Urinary bladder (tissue), 4 donors: ENCODE measurements around the gene ACTN1. TPM values are rescaled to one million over a fixed set of nuclear protein-coding genes. Genes with fewer than 3 reads are reported as not detected.
"Not testable (repeated sequence)": the region's sequence is repeated elsewhere in the genome, so short reads cannot be mapped to it uniquely, and the experiment has no call there.

Source experiments
- DNase-seq: peaks from one replicate; pipeline ENCODE4 v3.0.0-alpha.2; 2015; ENCODE audit errors: extremely low spot score
- H3K27ac ChIP-seq: one replicate; pipeline ENCODE4 v1.5.1; 2013; ENCODE audit warnings: low read depth, mild to moderate bottlenecking, moderate library complexity
- H3K36me3 ChIP-seq: one replicate; pipeline ENCODE4 v1.6.1; 2013; ENCODE audit warnings: mild to moderate bottlenecking, moderate library complexity; ENCODE audit not compliant: insufficient read depth
- H3K4me1 ChIP-seq: one replicate; pipeline ENCODE4 v1.6.1; 2013; ENCODE audit warnings: mild to moderate bottlenecking, moderate library complexity; ENCODE audit not compliant: insufficient read depth
- H3K4me3 ChIP-seq: one replicate; pipeline ENCODE4 v1.5.1; 2013; ENCODE audit warnings: low read depth, low read length
- WGBS: extraction: QIAGEN DNeasy Blood & Tissue Kit; methylation state at CpG from one replicate; pipeline ENCODE4 v1.1.7; 2013; 5-methylcytosine and 5-hydroxymethylcytosine counted together
- polyA plus RNA-seq: library from polyadenylated mRNA; stranded (reverse); fragments of 200-250 nt; gene quantifications from one replicate; pipeline ENCODE4 v1.2.3, GENCODE V29; 2013
- total RNA-seq: library from RNA; depleted of rRNA; stranded (reverse); fragments of >200 nt; gene quantifications from one replicate; pipeline ENCODE4 v1.2.3, GENCODE V29; 2014
- donor health status: healthy with polysubstance abuse.
- donor health status: healthy.

The ACTN1 gene
- total and polyA plus RNA-seq, 2 donors, result 150 to 723 TPM

DNA sequence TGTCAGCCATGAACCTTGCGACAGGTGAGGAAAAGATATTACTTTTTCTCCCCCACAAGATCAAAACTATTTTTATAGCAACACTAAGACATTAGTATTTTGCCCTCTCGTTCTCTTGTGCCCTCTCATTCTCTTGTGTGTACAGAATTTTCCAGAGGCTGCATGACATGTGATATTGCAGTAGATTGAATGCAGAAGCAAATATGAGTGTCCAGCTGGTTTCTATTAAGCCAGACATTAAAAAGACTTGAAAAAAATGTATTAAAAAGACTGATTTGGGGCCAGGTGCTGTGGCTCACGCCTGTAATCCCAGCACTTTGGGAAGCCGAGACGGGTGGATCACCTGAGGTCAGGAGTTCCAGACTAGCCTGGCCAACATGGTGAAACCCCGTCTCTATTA lies 122.5 kb downstream of the ACTN1 start:
- DNase-seq, result peak; percentile 21
- Histone ChIP-seq H3K36me3 (no peaks in the 10 kb centered on the region), H3K4me1 (no peaks in the 10 kb centered on the region), H3K4me3 (no peak overlapping the region), H3K27ac (no peak overlapping the region)
- WGBS, result 68% methylated on average over 6 of the region's 6 CpGs

DNA sequence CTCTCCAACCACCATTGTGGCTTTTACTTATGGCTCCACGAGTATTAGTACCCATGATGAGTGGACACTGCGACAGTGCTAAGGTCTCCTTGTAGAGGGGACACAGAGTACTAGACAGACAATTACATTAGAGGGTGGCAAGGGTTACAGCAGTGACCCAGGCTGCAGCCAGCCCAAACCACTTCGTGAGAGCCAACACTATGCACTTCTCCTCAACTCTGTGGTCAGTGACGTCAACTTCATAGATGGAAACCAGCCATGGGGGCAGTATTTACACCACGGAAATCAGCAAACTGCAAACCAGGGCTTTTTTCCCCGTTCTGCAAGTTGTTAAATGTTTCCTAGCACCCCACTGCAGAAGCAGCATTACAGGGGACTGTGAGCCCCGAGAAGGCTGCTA lies 124.7 kb downstream of the ACTN1 start:
- no peak for DNase-seq
- Histone ChIP-seq H3K4me1 (no peaks in the 10 kb centered on the region), H3K4me3 (no peak overlapping the region), H3K27ac (no peak overlapping the region), H3K36me3 (no peaks in the 10 kb centered on the region)
- 82% methylated on average over 7 of the region's 7 CpGs for WGBS

DNA sequence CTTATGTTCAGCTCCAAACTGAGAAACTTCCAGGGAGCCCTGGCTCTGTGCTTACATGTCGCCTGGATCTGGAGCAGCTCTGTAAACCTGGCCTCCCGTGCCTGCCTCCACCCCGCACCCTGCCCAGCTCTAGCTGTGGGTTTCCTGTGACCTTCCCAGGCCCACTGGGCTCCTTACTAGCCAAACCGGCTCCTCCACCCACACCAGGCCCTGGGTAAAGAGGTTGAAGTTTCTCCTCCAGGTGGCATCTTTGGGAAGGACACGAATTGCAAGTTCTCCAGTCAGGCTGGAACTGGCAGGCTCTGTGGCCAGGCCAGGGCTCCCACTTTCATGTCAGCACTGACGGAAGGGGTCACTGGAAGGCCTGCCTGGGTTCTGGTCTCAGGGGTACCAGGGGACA lies 125.4 kb downstream of the ACTN1 start:
- 88% methylated on average over 6 of the region's 6 CpGs for WGBS
- H3K4me1 ChIP-seq, result no peaks in the 10 kb centered on the region
- no peak for DNase-seq
- no peaks in the 10 kb centered on the region for H3K36me3 ChIP-seq
- H3K4me3 ChIP-seq, result no peak overlapping the region
- H3K27ac ChIP-seq, result no peak overlapping the region

DNA sequence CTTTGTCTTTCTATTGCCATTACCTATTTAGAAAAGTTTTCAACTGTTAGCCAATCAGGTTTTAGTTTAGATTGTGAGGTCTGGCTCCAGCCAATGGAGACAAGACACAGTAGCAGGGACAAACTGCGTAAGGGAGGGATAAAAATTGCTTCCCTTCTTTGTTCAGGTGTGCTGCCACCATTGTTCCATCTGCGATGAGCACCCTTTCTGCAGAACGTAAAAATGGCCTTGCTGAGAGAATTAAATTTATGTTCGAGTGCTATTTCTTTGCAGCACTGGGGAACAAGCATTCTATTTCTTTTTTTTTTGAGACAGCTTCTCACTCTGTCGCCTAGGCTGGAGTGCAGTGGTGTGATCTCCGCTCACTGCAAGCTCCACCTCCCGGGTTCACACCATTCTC lies 126.6 kb downstream of the ACTN1 start:
- H3K27ac ChIP-seq, H3K36me3 ChIP-seq, H3K4me1 ChIP-seq, H3K4me3 ChIP-seq, DNase-seq: not testable (repeated sequence)
- 96% methylated on average over 7 of the region's 7 CpGs for WGBS

DNA sequence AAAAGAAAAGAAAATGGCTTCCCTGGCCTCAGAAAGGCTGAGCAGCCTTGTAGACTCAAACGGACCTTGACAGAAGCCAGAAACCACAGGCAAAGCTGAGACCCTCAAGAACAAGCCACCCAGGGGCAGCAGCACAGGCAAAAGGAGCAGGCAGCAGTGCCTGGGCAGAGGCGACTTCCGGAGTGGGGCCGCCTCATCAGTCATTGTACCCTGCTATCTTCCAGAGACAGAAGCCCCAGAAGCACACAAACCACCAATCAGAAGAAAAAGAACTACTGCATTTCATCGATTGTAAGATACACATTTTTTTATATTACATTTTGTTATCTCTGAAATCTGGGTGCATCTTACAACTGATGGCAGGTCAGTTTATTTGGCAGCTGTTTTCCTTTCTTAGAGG lies 128.0 kb downstream of the ACTN1 start:
- DNase-seq, result no peak
- no peaks in the 10 kb centered on the region for H3K36me3 ChIP-seq
- H3K27ac ChIP-seq, result no peak overlapping the region
- H3K4me1 ChIP-seq, result no peaks in the 10 kb centered on the region
- 88% methylated on average over 5 of the region's 5 CpGs for WGBS
- no peak overlapping the region for H3K4me3 ChIP-seq

DNA sequence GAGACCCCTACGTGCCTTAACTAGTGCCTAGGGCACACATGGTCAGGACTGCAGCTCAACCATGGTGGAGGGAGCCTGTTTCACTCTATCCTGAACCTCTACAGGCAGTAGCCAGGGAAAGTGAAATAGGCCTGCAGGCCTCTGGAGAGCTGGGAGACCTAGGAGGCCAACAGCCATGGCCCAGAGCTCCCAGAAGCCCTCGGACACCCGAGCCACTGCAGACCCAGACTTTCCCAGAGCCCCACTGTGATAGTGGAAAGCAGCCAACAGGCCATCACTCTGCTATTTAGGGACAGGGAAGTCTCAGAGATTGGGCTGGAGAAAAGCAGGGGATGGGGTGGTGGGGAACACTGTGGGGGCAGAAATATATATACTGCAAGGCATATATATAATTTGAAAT lies 129.7 kb downstream of the ACTN1 start:
- Histone ChIP-seq H3K4me3 (no peak overlapping the region), H3K36me3 (no peaks in the 10 kb centered on the region), H3K27ac (no peak overlapping the region), H3K4me1 (no peaks in the 10 kb centered on the region)
- WGBS, result 91% methylated on average over 3 of the region's 3 CpGs
- DNase-seq, result no peak

DNA sequence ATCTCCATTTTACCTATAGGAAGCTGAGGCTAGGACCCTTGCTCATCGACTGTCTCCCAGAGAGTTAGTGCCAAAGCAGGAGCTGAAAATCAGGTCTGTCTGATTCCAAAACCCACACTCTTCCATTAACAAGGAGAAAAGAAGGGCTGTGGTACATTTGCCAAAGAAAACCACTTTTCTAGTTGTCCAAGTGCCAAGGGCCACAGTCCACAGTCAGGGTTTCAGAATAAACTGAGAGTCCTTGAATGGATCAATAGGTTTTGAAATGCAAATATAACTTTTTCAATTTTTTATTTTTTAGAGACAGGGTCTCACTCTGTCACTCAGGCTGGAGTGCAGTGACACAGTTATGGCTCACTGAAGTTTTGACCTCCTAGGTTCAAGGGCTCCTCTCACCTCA lies 130.8 kb downstream of the ACTN1 start:
- no peak for DNase-seq
- Histone ChIP-seq H3K36me3 (no peaks in the 10 kb centered on the region), H3K4me3 (no peak overlapping the region), H3K27ac (no peak overlapping the region), H3K4me1 (no peaks in the 10 kb centered on the region)
- 88% methylated on average over 1 of the region's 1 CpG for WGBS

DNA sequence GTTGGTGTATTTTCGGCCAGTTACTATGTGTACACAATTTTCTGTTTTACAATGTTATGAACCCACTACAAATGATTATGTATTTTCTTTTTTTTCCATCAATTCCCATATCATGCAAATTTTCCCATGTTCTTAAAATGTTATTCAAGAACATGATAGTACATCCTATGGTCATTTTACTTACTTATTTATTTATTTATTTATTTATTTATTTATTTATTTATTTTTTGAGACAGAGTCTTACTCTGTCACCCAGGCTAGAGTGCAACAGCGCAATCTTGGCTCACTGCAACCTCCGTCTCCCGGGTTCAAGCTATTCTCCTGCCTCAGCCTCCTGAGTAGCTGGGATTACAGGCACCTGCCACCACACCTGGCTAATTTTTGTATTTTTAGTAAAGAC lies 131.5 kb downstream of the ACTN1 start:
- H3K4me3 ChIP-seq, H3K36me3 ChIP-seq, H3K27ac ChIP-seq, DNase-seq, H3K4me1 ChIP-seq: not testable (repeated sequence)
- 96% methylated on average over 4 of the region's 4 CpGs for WGBS

DNA sequence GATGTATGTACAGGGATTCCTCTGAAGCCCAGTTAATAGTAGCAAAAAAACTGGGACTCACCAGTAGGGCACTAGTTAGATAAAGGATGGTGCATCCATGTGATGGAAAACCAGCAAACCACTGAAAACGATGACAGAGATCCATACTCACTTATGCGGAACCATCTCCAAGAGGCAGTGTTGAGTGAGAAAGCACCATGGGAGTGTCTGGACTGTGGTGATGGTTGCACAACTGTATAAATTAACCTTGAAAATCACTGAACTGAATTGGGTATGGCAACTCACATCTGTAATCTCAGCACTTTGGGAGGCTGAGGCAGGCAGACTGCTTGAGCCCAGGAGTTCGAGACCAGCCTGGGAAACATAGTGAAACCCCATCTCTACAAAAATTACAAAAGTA lies 132.6 kb downstream of the ACTN1 start:
- WGBS, result 91% methylated on average over 3 of the region's 3 CpGs
- no peaks in the 10 kb centered on the region for H3K4me1 ChIP-seq
- no peak for DNase-seq
- H3K4me3 ChIP-seq, result no peak overlapping the region
- no peak overlapping the region for H3K27ac ChIP-seq
- H3K36me3 ChIP-seq, result no peaks in the 10 kb centered on the region

DNA sequence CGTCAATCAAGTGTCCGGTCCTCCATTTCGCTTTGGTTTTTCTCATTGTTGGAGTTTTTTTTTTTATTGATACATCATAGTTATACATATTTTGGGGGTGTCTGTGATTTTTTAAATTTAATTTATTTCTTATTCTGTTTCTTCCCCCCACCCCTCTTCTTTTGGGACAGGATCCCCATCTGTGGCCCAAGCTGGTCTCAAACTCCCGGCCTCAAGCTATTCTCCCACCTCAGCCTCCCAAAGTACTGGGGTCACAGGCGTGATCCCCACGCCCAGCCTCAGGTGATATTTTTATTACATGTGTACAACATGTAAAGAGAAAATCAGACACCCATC lies 134.9 kb downstream of the ACTN1 start:
- Histone ChIP-seq H3K27ac (no peak overlapping the region), H3K4me3 (no peak overlapping the region)
- 32% methylated on average over 6 of the region's 6 CpGs for WGBS

DNA sequence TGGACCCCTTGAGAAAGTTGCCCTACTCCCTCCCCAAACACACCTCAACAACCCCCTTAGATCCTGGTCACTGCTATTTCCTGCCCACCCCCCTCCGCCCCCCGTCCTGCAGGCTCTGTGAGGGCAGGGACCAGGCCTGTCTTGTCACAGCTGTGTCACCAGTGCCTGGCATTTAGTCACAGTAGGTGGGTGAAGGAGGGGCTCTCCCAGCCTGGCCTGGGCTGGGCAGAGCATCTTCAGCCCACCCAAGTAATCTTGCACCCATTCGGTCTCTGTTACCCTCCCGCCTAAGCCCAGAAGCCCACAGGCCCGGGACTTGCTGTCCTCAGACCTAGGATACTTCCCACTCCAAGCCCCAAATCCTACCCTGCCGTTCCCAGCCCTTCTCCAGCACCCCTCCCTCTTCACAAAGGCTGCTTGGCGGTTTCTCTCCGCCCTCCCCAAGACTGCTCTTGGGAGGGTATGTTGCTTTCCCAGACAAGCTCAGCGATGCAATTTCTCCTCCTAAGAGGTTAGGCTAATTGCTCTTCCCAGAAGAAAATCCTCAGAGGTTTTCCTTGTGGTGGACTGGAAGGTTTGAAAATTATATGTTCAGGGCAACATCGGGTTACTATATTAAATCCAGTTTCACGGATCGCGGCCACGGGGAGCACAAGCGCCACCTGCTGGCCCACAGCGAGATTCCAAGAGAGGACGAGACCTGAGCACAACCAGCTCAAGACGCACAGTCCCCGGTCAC lies 135.5 kb downstream of the ACTN1 start:
- WGBS, result 20% methylated on average over 19 of the region's 19 CpGs
- DNase-seq, result peak; percentile 58
- Histone ChIP-seq H3K4me3 (peak overlapping the region; percentile 28), H3K36me3 (no peaks in the 10 kb centered on the region), H3K4me1 (no peaks in the 10 kb centered on the region), H3K27ac (no peak overlapping the region)

More for the DNA sequence above, 134.9 kb downstream of the ACTN1 start:
- Histone ChIP-seq H3K36me3 (no peaks in the 10 kb centered on the region), H3K4me1 (no peaks in the 10 kb centered on the region)
- DNase-seq, result no peak

DNA sequence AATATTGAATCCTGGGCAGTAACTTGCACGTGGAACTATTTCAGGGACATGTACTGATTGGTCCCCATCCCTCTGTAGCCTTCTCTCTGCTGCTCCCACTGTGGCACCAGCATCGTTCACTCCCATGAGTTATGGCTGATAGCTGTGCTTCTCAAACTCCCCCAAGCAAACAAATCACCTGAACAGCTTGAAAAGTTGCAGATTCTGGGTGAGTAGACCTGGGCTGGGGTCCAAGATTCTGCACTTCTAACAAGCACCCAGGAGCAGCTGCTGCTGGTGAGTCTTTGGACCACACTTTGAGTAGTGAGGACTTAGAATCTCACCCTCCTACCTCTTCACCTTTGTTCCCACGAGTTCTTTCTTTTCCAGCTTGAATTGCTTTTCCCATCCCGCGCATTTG lies 136.8 kb downstream of the ACTN1 start:
- no peak overlapping the region for H3K27ac ChIP-seq
- H3K36me3 ChIP-seq, result no peaks in the 10 kb centered on the region
- no peaks in the 10 kb centered on the region for H3K4me1 ChIP-seq
- WGBS, result 80% methylated on average over 5 of the region's 5 CpGs
- no peak overlapping the region for H3K4me3 ChIP-seq
- DNase-seq, result no peak

DNA sequence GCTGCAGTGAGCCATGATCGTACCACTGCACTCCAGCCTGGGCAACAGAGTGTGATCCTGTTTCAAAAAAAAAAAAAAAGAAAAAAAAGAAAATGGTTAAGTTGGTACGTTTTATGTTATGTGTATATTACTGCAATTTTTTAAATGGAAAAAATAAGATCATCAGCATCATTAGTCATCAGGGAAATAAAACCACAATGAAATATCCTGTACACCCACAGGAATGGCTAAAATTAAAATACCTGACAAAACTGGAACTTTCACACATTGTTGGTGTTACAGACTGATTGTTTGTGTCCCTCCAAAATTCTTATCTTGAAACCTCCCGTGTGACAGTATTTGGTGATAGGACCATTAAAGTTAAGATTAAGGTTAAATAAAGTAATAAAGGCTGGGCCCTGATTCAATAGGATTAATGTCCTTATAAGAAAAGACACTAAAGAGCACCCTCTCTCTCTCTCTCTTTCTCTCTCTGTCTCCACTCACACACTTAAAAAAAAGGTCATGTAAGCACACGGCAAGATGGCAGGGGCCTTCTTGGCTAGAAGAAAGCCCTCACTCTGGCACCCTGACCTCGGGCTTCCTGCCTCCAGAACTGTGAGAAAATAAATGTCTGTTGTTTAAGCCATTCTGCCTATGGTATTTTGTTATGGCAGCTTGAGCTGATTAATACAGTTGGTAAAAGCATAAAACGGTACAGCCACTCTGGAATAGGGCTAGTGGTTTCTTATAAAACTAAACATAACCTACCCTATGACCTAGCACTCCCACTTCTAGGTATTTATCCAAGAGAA lies 137.9 kb downstream of the ACTN1 start:
- no peak for DNase-seq
- Histone ChIP-seq H3K36me3 (no peaks in the 10 kb centered on the region), H3K4me1 (no peaks in the 10 kb centered on the region), H3K4me3 (no peak overlapping the region), H3K27ac (no peak overlapping the region)
- WGBS, result 44% methylated on average over 6 of the region's 6 CpGs

DNA sequence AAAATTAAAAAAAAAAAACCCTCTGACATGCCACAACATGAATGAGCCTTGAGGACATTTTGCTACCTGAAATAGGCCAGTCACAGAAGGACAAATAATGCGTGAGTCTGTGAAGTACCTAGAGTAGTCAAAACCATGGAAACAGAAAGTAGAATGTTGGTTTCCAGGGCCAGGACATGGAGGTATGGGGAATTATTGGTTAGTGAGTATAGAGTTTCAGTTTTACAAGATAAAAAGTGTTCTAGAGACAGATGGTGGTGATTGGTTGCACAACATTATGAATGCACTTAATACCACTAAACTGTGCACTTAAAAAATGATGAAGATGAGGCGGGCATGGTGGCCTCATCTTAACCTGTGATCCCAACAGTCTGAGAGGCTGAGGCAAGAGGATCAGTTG lies 138.6 kb downstream of the ACTN1 start:
- 94% methylated on average over 2 of the region's 2 CpGs for WGBS
- H3K27ac ChIP-seq, result no peak overlapping the region
- no peaks in the 10 kb centered on the region for H3K4me1 ChIP-seq
- no peak for DNase-seq
- H3K36me3 ChIP-seq, result no peaks in the 10 kb centered on the region
- no peak overlapping the region for H3K4me3 ChIP-seq
